NCI-H2029 treated with DMSO at 0.1 percent for 48 hours (cell line): ENCODE measurements around the gene NPTX1.

Experiments used
- DNase-seq: peaks from one replicate; lab custom pipeline; 2025; lab: John Stamatoyannopoulos, UW

NPTX1 gene

GRCh38 chr17:80503921-80504320 lies 27.5 kb upstream of the NPTX1 start:
- no peak for DNase-seq

GRCh38 chr17:80503031-80503430 lies 26.6 kb upstream of the NPTX1 start:
- DNase-seq, result no peak

GRCh38 chr17:80502578-80502877 lies 26.1 kb upstream of the NPTX1 start:
- no peak for DNase-seq

- no peak for DNase-seq
Observed at GRCh38 chr17:80501741-80502577, 25.6 kb upstream of the NPTX1 start.

- DNase-seq, result no peak
Observed at GRCh38 chr17:80499961-80500665, 23.7 kb upstream of the NPTX1 start.

- no peak for DNase-seq
Observed at GRCh38 chr17:80499560-80499959, 23.2 kb upstream of the NPTX1 start.

GRCh38 chr17:80498920-80499410 lies 22.6 kb upstream of the NPTX1 start:
- no peak for DNase-seq

GRCh38 chr17:80498242-80498919 lies 22.0 kb upstream of the NPTX1 start:
- no peak for DNase-seq

GRCh38 chr17:80497726-80498241 lies 21.4 kb upstream of the NPTX1 start:
- no peak for DNase-seq

- DNase-seq, result no peak
Observed at GRCh38 chr17:80494547-80494946, 18.1 kb upstream of the NPTX1 start.

GRCh38 chr17:80492343-80493136 lies 16.1 kb upstream of the NPTX1 start:
- no peak for DNase-seq

GRCh38 chr17:80491478-80492342 lies 15.3 kb upstream of the NPTX1 start:
- no peak for DNase-seq

- no peak for DNase-seq
Observed at GRCh38 chr17:80487511-80487910, 11.1 kb upstream of the NPTX1 start.

- DNase-seq, result no peak
Observed at GRCh38 chr17:80486692-80487091, 10.3 kb upstream of the NPTX1 start.

- no peak for DNase-seq
Observed at GRCh38 chr17:80485846-80486245, 9.4 kb upstream of the NPTX1 start.

GRCh38 chr17:80482555-80483308 lies 6.3 kb upstream of the NPTX1 start:
- DNase-seq, result no peak

GRCh38 chr17:80482058-80482318 lies 5.6 kb upstream of the NPTX1 start:
- DNase-seq, result no peak

GRCh38 chr17:80481284-80482057 lies 5.1 kb upstream of the NPTX1 start:
- no peak for DNase-seq

- no peak for DNase-seq
Observed at GRCh38 chr17:80480248-80480647, 3.8 kb upstream of the NPTX1 start.

- DNase-seq, result no peak
Observed at GRCh38 chr17:80479246-80479566, 2.8 kb upstream of the NPTX1 start.
